22Rv1 (cell line): Measurements from ENCODE around the gene ST6GAL2.

Experiments
- CTCF ChIP-seq: fragments of 450-650 bp; IDR thresholded peaks from 2 replicates; pipeline ENCODE4 v1.5.1; 2017; ENCODE audit warnings: mild to moderate bottlenecking
- ZFX ChIP-seq: fragments of 450-650 bp; IDR thresholded peaks from 2 replicates; pipeline ENCODE4 v1.6.1; 2017; ENCODE audit warnings: antibody characterized with exemption, borderline replicate concordance

- no peak for TF ChIP-seq CTCF
- no peak for TF ChIP-seq ZFX
Measured at GRCh38 chr2:106771811-106772210, 114.2 kb downstream of the ST6GAL2 start.
